ENCODE measurements around the gene PSME4. TPM values are rescaled to one million over a fixed set of nuclear protein-coding genes. Genes with fewer than 3 reads are reported as not detected.

The PSME4 gene
- total RNA-seq, 4 donors from 2014 or later, result 144 to 247 (median 162) TPM

- H3K9me3 ChIP-seq, result no peaks in the 10 kb centered on the region
- H3K27ac ChIP-seq, result peak overlapping the region; percentile 40 to 82 (median 59)
- ATAC-seq, result no peak
- peaks cover 39 to 43% of the 10 kb centered on the region in 2 donors for H3K4me1 ChIP-seq
- H3K4me3 ChIP-seq, result no peak overlapping the region
- H3K36me3 ChIP-seq, result no peaks in the 10 kb centered on the region
- H3K27me3 ChIP-seq, result no peaks in the 10 kb centered on the region
- in situ Hi-C loops (cut with MboI; ENCODE audit: low sequenced_read_pairs in 4 of 4) (no loop called here), intact Hi-C loops (cut with DNase I; ENCODE audit: low total_unique reads) (no loop called here)
- TF ChIP-seq POLR2A (IDR thresholded peaks at IDR 0.05) (no peak), CTCF (IDR thresholded peaks at IDR 0.05 in 4 of 5, conservative IDR thresholded peaks at IDR 0.05 in 1 of 5) (no peak)
- no peak for DNase-seq
Observed at GRCh38 chr2:53987336-53987921, 16.6 kb upstream of the PSME4 start.

- H3K27ac ChIP-seq, result peak overlapping the region; percentile 41 to 82 (median 59)
- H3K36me3 ChIP-seq, result peaks cover 0 to 5% of the 10 kb centered on the region in 2 donors
- in situ Hi-C loops (cut with MboI; ENCODE audit: low sequenced_read_pairs in 4 of 4) (no loop called here), intact Hi-C loops (cut with DNase I; ENCODE audit: low total_unique reads) (no loop called here)
- TF ChIP-seq POLR2A (IDR thresholded peaks at IDR 0.05) (no peak), CTCF (IDR thresholded peaks at IDR 0.05 in 4 of 5, conservative IDR thresholded peaks at IDR 0.05 in 1 of 5) (no peak)
- peaks cover 39 to 43% of the 10 kb centered on the region in 2 donors for H3K4me1 ChIP-seq
- H3K9me3 ChIP-seq, result no peaks in the 10 kb centered on the region
- DNase-seq (no peak), ATAC-seq (no peak)
- H3K4me3 ChIP-seq, result no peak overlapping the region
- H3K27me3 ChIP-seq, result no peaks in the 10 kb centered on the region
Observed at GRCh38 chr2:53985646-53986045, 14.9 kb upstream of the PSME4 start.

GRCh38 chr2:53969968-53970723, 647 bp downstream of the PSME4 start:
- Histone ChIP-seq H3K27ac (peak overlapping the region; percentile 89 to 97 (median 96)), H3K9me3 (no peaks in the 10 kb centered on the region), H3K4me3 (peak overlapping the region; percentile 68 to 99 (median 96)), H3K4me1 (peaks cover 21 to 23% of the 10 kb centered on the region in 2 donors), H3K27me3 (no peaks in the 10 kb centered on the region), H3K36me3 (peaks cover 0 to 12% of the 10 kb centered on the region in 2 donors)
- intact Hi-C loops (cut with DNase I; ENCODE audit: low total_unique reads), result loop anchor here (2.0 to 5.0 kb wide), 5 partner anchors 23 to 487 kb away; partner anchors contain the start of genes ACYP2, ASB3, CHAC2 and ERLEC1
- in situ Hi-C loops (cut with MboI; ENCODE audit: low sequenced_read_pairs in 4 of 4), result loop anchor here in 1 of 4 donors (10.0 kb wide), 1 partner anchor 145 kb away; the partner anchor contains the start of gene ACYP2
- DNase-seq, result peak; percentile 28 to 41
- TF ChIP-seq POLR2A (IDR thresholded peaks at IDR 0.05) (no peak), CTCF (IDR thresholded peaks at IDR 0.05 in 4 of 5, conservative IDR thresholded peaks at IDR 0.05 in 1 of 5) (peak in 1 of 5 experiments; percentile 4)
- ATAC-seq, result peak; percentile 33 to 38

- intact Hi-C loops (cut with DNase I; ENCODE audit: low total_unique reads) (loop anchor here (2.0 to 5.0 kb wide), 3 partner anchors 23 to 488 kb away; partner anchors contain the start of genes CHAC2 and SPTBN1), in situ Hi-C loops (cut with MboI; ENCODE audit: low sequenced_read_pairs in 4 of 4) (no loop called here)
- Histone ChIP-seq H3K27ac (peak overlapping the region; percentile 89 to 97 (median 96)), H3K27me3 (no peaks in the 10 kb centered on the region), H3K4me3 (peak overlapping the region; percentile 68 to 99 (median 96)), H3K4me1 (peaks cover 28 to 29% of the 10 kb centered on the region in 2 donors), H3K36me3 (peaks cover 0 to 5% of the 10 kb centered on the region in 2 donors), H3K9me3 (no peaks in the 10 kb centered on the region)
- DNase-seq, result peak in 1 of 2 donors; percentile 43
- TF ChIP-seq CTCF (IDR thresholded peaks at IDR 0.05 in 4 of 5, conservative IDR thresholded peaks at IDR 0.05 in 1 of 5) (no peak), POLR2A (IDR thresholded peaks at IDR 0.05) (peak in 1 of 2 donors; percentile 50)
- peak; percentile 66 to 70 for ATAC-seq
Observed at GRCh38 chr2:53969285-53969967, 1.4 kb downstream of the PSME4 start.

All from gastrocnemius medialis (tissue), 4 donors.